SKM-1 (cell line): ENCODE data around the gene MPRIP.
"Not testable (repeated sequence)": the region's sequence is repeated elsewhere in the genome, so short reads cannot be mapped to it uniquely, and the experiment has no call there.

Source experiments
- DNase-seq: peaks from one replicate; lab custom pipeline; 2025; ENCODE audit not compliant: unreplicated experiment; lab: John Stamatoyannopoulos, UW

Gene MPRIP

GRCh38 chr17:17180741-17181525, 138.7 kb downstream of the MPRIP start:
- no peak for DNase-seq

- no peak for DNase-seq
Measured at GRCh38 chr17:17181666-17182597, 139.7 kb downstream of the MPRIP start.

- no peak for DNase-seq
Measured at GRCh38 chr17:17182598-17183136, 140.4 kb downstream of the MPRIP start.

- no peak for DNase-seq
Measured at GRCh38 chr17:17183744-17184143, 141.5 kb downstream of the MPRIP start.

- DNase-seq = not testable (repeated sequence)
Measured at GRCh38 chr17:17184985-17185757, 142.9 kb downstream of the MPRIP start.

GRCh38 chr17:17186051-17186450, 143.8 kb downstream of the MPRIP start:
- DNase-seq = no peak

- DNase-seq = no peak
Measured at GRCh38 chr17:17186551-17187505, 144.6 kb downstream of the MPRIP start.

- no peak for DNase-seq
Measured at GRCh38 chr17:17188586-17188985, 146.3 kb downstream of the MPRIP start.

GRCh38 chr17:17189559-17189958, 147.3 kb downstream of the MPRIP start:
- DNase-seq = no peak

GRCh38 chr17:17190188-17190587, 147.9 kb downstream of the MPRIP start:
- DNase-seq = no peak

- no peak for DNase-seq
Measured at GRCh38 chr17:17191346-17191792, 149.1 kb downstream of the MPRIP start.

GRCh38 chr17:17191961-17192381, 149.7 kb downstream of the MPRIP start:
- no peak for DNase-seq

GRCh38 chr17:17195466-17195865, 153.2 kb downstream of the MPRIP start:
- DNase-seq = not testable (repeated sequence)

GRCh38 chr17:17196776-17197175, 154.5 kb downstream of the MPRIP start:
- no peak for DNase-seq

- DNase-seq = no peak
Measured at GRCh38 chr17:17198281-17198680, 156.0 kb downstream of the MPRIP start.

- no peak for DNase-seq
Measured at GRCh38 chr17:17200311-17200710, 158.1 kb downstream of the MPRIP start.

GRCh38 chr17:17200831-17201230, 158.6 kb downstream of the MPRIP start:
- no peak for DNase-seq

- no peak for DNase-seq
Measured at GRCh38 chr17:17201271-17201670, 159.0 kb downstream of the MPRIP start.

- DNase-seq = no peak
Measured at GRCh38 chr17:17201907-17202306, 159.7 kb downstream of the MPRIP start.
